HCT116 (cell line): ENCODE data around the gene TCFL5.

Experiments used
- CTCF ChIP-seq, 3 experiments: fragments of 200-600 bp in 1 of 3; sonication (generic) in 1 of 3; IDR thresholded peaks in 2 of 3; conservative IDR thresholded peaks in 1 of 3; 2 replicates each; pipeline ENCODE4 v1.5.1; 2012 to 2017; ENCODE audit warnings: low read depth in 2 of 3, low read length in 2 of 3, antibody characterized with exemption in 1 of 3, borderline replicate concordance in 1 of 3, control low read depth in 1 of 3, mild to moderate bottlenecking in 1 of 3, mixed read lengths in 1 of 3, mixed run types in 1 of 3, moderate library complexity in 1 of 3; ENCODE audit not compliant: insufficient read depth in 1 of 3
- POLR2A ChIP-seq: IDR thresholded peaks from 2 replicates; pipeline ENCODE4 v1.7.0; 2011; ENCODE audit warnings: borderline replicate concordance; ENCODE audit not compliant: insufficient read depth, insufficient read length; ENCODE audit errors: extremely low read depth
- POLR2AphosphoS5 ChIP-seq: IDR thresholded peaks from 2 replicates; pipeline ENCODE4 v1.6.1; 2011; ENCODE audit warnings: mild to moderate bottlenecking, low read depth, low read length, moderate library complexity

- TF ChIP-seq CTCF (IDR thresholded peaks at IDR 0.05 in 2 of 3, conservative IDR thresholded peaks at IDR 0.05 in 1 of 3; ENCODE audit: borderline replicate concordance in 1 of 3, insufficient read depth in 1 of 3, low read depth in 2 of 3, low read length in 2 of 3) (no peak), POLR2A (no peak), POLR2AphosphoS5 (no peak)
Observed at GRCh38 chr20:62873280-62873679, 11.7 kb upstream of the TCFL5 start.
